Retina (tissue), 1 donor: ENCODE data around the gene PXYLP1.

ENCODE experiments used
- DNase-seq: peaks from one replicate; pipeline ENCODE4 v3.0.0-alpha.2; 2016

PXYLP1 gene

DNA sequence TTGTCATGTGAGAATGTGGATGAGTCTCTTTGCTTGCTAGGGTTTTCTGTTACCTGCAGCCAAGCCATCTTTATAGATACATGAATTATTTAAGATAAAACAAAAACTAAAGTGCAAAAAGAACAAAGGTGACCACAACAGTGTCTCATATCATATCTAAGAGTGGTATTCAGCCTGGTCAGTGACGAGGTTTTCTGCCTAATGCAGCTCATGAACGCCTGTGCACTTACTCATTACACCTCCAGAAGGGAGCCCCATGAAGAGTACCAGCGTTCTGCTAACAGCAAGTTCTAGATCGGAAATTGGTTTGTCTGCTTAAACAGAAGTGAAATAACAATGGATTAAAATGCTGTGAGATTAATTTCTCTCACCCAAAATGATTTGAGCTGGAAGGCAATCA lies 19.2 kb downstream of the PXYLP1 start:
- DNase-seq, result no peak

DNA sequence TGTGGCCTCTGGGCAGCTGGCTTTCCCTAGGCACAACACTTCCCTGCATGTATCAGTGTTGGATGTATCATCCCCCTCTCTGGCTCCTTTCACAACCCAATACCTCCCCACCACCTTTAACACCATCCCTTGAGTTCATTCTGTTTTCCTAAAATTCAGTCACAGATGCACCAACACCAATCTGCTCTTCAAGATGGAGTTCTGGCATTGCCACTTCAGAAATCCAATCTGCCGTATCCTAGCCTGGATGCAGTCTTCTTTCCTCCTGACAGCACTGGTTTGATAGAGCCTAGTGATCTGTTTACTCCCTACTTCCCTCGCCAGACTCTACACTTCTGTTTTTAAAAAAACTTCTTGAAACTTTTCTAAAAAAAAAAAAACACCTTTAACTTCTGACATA lies 21.7 kb downstream of the PXYLP1 start:
- DNase-seq, result no peak

DNA sequence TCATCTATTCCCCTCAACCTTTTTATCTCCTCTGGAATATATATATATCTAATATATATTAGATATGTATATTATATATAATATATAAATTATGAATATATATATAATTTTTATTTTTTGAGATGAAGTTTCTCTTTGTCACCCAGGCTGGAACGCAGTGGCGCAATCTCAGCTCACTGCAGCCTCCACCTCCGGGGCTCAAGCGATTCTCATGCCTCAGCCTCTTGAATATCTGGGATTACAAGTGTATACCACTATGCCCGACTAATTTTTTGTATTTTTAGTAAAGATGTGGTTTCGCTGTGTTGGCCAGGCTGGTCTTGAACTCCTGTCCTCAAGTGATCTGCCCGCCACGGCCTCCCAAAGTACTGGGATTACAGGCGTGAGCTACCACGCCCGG lies 22.2 kb downstream of the PXYLP1 start:
- no peak for DNase-seq

DNA sequence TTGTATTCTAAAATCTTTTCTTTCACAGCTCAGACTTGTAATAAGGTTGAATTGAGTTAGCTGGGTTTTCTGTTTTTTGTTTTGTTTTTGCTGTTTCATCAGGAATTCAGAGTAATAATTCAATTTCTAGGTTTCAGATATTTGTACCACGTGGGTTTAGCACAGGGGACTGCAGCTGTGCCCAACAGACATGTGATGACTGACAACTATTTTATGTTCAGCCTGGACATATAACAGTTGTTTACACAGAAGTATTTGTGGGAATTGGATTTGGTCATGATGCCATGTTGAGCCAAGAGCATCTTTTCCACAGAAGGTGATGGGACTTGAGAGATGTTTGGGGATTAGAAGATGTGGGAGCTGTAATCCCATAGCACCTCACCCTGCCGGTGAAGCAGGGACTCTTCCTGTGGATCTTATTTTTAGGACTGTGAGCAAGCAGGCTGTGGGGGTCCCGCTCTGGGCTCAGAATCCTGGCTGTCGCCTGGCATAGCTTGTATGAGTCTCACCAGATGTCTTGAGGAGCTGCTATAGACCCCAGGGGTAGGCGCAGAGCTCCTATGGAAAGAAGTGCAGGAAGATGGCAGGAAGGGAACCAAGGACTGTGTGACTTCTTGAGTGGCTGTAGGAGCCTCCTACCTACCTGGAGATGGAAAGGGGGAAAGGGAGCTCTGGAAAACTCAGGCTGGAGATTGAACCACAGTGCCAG lies 23.7 kb downstream of the PXYLP1 start:
- DNase-seq, result no peak

DNA sequence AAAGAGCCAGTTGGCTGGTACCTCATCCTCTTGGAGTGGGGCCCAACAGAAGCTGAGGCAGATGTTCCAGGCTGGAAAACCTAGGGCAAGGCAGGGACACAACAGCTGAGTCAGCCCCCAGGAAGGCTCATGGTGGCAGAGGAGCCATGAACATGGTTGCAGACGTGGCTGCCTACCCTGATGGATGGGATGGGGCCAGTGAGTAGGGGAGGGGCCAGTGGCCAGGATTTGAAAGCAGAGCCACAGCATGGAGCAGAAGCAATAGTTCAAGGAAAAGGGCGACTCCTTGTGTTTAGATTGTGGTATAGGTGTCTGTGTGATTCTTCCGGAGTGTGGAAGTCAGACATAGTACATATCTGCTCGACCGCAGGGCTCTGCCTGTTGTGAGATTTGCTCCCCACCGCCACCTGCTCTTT lies 24.2 kb downstream of the PXYLP1 start:
- no peak for DNase-seq

DNA sequence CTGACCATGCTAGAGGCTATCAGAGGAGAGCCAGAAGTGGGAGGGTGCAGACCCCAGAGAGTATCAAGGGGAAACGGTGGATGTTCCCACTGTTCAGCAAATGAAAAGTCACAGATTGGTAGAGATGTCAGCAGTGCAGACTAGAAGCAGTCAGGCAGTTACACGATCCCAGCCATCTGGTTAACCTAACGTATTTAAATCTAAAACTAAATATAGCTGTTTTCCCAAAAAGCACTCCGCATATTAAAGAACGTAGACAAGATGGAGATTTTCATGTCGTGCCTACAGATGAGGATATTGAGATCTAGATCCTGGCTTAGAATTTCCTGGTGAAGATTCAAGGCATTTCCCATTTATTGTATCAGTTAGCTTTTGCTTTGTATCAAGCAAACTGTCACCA lies 25.2 kb downstream of the PXYLP1 start:
- no peak for DNase-seq

DNA sequence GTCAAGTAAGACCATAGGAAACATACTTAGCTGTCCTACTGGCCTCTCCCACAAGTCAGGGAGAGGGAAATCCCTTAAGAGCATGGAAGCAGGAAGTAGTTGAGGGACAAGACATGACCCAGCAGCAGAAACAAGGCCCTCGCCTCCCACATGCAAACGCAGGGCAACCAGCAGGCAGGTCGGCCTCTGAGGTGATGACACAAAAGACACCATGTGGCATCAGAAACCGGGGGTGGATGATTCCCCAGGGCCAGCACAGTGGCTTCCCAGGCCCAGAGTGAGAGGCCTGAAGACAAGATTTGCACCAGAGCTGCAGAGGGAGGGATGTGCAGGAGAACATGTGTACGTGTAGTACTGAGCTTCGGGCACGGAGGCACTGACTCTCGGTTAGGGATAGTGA lies 26.3 kb downstream of the PXYLP1 start:
- DNase-seq, result no peak

DNA sequence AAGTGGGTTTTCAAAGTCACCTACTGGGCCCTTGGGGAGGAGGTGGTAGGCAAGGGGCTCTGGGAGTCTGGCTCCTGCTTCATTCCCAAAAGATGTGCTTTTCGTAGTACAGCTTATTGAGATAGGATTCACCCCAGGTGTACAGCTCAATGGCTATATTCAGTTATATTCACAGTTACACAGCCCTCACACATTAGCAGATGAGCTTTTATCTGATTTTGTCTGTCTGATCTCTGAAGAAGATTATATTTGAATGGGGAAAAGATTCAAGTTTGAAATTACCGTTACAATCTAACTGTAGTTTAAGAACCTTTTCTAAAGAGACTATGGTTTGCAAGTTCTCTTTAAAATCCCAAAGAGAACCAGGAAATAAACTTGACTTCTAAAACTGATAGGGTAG lies 27.3 kb downstream of the PXYLP1 start:
- no peak for DNase-seq

DNA sequence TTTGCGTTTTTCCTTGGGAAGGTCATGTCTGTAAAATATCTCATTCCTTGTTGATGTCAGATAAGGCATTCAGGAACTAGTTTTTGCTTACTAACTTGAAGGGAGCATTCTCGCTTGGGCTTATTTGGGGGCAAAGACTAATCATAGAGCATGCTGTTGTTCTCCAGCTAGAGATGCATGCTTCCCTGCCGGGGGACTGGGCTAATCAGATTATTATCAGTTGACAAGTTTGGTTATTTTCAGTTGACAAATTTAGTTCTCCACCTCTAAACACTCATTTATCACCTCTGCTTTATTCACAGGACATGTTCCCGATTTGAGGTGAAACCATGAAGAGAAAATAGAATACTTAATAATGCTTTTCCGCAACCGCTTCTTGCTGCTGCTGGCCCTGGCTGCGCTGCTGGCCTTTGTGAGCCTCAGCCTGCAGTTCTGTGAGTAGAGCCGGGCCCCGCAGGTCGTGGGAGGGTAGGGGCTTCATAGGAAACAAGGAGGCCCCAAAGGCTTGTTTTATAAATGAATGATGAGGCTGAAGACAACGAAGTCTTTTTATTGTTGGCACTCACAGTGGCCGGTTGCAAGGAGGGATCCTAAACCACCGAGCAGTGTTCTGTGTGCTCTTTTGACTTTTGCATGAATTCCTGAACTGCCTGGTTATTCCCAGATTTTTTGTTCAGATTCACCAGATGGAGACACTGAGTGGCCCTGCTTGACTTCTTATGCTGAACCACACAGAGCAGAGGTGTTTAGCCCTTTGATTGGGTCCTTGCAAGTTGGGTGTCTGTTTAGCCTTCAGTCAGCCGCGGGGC lies 28.4 kb downstream of the PXYLP1 start:
- peak; percentile 80 for DNase-seq

DNA sequence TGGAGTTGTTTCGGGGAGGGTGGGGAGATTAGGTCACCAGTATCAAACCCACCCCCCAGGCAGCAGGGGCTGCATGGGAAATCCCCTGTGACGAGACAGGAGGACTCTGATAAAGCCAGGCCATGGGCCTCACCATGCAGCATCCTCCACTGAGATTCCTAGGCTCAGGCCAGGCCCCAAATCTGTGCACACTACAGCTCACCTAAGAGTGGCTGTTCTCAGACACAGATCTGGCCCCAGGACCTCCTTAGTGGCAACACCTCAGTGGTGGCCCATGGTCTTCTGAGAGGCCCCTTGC lies 29.0 kb downstream of the PXYLP1 start:
- no peak for DNase-seq

DNA sequence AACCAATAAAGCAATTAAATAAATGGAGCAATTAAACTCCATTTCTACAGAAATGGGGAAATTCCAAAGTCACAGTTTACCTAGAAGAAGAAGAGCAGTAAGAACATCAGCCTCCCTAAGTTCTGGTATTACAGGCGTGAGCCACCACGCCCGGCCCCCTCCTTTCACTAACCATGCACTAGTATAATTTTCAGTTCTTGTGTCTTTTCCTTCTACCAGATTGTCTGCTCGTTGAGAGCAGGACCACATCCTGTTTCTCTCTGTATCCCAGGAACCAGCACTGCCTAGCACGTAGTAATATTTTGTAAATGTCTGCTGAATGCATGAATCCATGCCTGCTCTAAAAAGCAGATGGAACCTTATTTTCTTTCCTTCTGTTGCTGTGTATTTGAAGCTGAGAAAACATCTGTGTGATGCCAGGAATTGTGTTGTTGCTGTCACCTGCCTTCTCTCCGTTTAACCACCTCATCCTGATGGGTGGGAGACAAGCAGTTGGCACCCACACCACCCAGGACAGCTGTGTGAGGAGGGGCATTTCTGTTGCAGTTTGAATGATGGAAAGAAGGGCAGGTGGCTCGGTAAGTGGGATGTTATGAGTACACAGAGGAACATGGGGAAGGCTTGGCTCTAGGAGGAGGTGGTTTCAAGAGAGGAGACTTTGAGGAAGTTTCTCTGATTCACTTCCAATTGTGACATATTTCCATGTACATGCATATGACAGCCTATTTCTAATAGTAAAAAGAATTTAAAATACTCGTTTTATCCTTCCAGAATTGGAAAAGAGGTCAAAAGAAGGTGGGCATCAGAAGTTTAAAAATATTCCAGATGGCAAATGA lies 30.1 kb downstream of the PXYLP1 start:
- no peak for DNase-seq

DNA sequence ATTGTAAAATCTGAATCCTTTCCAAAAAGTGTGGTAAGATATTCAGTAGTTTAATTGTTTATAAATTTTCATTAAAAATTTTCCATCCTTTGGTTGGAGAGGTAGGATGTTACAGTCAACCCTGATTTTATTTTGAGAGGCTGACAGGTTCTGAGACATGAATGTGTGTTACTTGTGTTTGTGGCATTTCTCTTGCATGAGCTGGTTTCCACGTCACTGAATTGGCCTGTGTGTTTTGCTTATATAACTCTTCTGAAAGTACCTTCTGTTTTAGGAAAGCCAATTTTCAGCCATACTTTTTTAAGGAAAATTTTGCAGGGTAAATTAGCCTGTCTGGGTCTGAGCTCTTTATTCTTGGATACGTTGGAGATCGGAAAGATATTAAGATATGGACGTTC lies 30.7 kb downstream of the PXYLP1 start:
- no peak for DNase-seq

DNA sequence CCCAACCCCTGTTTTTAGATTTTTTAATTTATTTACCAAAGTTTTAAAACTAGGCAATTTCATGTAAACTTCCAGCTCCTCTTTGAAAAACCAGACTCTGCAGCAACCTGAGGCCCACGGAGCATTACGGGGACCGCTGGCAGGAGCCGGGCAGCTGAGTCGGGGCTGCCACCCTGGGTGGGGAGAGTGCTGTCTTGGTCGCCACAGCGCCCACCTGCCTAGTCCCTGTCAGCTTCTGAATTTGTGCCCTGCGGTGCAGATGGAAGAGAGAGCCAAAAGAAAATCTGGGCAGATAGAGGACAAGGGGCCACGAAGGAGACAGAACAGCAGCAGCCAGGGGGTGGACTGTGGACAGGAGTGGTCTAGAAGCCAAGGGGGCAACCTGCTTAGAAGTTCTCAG lies 34.6 kb downstream of the PXYLP1 start:
- DNase-seq, result peak; percentile 13

DNA sequence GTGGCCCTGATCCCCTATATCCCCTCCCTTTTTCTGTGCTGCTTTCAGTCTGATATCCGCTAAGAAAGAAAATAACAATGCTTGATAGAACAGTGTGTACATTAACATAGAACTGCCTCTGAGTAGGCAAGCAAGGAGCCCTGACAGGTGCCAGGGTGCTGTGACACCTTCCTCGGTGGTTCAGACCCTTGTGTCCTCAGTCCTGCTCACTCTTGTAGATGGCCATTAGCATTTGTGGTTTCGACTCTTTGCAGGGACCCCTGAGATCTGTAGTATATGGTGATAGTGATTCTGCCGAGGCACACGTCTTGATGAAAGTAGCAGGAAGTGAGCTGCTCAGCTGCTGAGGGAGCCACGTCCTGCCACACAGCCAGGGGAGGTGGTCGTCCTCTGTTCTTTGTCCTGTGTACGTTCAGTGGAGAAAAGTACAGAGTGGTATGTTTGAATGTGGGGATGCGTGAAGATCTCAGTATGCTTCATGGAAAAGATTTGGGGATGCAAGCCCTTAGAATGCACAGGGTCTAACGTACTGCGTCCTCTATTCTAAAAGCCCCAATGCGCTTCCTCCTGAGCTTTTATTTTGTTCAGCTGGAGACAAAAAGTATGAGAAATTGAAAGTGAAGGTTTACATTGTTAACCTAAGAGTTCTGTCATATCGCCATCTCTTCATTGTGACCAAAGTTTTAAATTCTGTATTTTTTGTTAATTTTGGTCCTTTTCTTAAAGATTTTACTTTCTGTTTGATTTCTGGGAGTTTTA lies 35.4 kb downstream of the PXYLP1 start:
- peak; percentile 55 for DNase-seq

DNA sequence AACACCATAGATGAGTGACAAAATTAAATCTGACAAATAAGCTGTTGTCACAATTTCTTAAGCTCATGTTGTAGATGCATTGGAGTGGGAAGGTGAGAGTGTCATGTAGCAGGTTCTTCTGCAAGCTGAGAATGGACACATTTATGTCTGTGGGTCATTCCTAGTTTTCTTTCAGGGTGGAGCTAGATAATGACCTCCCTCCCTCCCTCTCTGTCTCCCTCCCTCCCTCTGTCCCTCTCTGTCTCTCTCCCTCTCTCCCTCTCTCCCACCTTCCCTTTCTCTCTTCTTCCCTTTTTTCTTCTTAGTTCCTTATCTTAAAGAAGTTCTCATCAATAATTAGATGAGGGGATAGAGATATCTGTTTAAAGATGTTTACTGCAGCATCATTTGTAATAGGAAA lies 36.0 kb downstream of the PXYLP1 start:
- peak; percentile 18 for DNase-seq

DNA sequence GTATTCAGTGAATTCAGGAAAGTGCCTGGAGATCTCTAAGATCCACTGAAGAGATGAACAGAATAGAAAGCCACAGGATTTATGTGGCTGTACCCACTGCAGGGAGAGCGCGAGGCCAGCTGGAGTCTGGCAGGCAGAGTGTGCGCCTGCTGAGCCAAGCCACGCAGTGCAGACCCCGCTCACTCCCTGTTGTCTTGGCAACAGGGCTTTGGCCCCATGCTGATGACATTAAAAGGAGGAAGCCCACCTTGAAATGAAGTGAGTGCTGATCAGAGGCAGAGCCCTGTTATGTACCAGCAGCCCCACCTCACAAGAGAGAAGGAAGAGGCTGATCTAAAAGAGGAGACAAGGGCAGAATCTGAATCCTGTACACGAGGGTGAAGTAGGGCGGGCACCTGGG lies 36.7 kb downstream of the PXYLP1 start:
- DNase-seq, result peak; percentile 72

DNA sequence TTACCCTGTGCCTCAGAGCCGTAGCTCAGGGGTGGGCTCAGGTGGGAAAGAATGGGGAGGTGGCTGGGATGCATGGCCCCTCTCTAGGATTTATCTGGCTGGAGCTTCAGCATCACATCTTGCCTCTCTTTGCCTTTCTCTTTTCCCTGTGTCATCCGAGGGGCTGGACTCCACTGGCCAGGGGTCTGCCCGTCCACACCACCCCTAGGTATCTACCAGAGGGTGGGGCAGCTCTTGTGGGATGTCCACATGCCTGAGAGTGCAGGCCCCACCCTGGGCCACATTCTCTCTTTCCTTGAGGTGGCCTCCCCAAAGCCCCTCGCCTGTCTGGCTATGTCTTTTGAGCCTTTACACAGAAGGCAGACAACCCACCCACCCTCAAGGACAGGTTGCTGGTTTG lies 37.2 kb downstream of the PXYLP1 start:
- DNase-seq, result no peak

DNA sequence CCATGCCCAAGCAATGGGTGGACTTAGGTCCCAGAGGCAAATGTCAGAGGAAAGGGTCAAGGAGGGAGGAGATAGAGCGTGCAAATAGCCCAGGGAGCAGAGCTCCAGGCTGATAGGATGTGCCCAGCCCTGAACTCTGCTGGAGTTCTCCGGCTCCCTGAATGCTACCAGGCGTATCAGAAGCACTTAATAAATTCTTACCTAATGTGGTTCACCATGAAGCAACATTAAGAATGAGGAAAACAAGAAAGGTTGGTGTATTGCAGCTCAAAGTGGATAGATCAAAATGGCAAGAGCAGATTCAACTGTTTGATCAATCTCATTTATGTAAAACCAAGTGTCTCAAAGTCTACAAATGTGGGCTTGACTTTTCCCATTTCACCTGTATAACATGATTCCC lies 38.3 kb downstream of the PXYLP1 start:
- DNase-seq, result no peak

DNA sequence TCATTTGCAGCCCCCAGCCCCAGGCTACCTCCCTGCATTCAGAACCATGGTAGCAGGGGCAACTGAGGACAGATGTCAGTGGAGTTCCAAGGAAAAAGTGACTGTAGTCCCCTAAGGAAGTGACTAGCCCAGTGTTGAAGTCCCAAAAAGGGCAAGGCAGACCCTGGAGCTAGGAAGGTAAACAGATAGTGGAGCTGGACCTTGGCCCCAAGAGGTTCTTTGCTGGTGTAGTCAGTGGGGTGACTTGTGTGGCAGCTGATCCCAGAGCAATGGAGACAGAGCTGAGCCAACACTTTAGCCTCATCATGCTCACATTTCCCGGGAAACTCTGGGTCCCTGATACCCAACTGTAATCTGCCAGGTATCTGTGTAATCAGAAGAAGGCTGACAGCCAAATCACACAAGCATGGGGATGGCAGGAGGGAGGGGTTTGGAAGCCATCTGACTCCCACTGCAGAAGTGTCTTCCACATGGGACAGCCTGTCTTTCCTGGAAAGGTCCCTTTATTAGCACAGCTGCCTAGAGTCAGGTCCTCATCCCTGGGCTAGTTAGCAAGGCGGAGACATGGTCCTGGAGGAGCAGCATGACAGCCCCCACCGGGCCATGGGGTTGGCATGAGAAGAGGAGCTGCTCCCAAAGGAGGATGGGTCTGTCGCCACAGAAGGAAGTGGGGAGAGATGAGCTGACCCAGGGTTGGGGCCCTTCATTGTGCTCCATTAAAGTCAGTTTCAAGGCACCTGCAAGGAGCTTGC lies 39.8 kb downstream of the PXYLP1 start:
- no peak for DNase-seq

DNA sequence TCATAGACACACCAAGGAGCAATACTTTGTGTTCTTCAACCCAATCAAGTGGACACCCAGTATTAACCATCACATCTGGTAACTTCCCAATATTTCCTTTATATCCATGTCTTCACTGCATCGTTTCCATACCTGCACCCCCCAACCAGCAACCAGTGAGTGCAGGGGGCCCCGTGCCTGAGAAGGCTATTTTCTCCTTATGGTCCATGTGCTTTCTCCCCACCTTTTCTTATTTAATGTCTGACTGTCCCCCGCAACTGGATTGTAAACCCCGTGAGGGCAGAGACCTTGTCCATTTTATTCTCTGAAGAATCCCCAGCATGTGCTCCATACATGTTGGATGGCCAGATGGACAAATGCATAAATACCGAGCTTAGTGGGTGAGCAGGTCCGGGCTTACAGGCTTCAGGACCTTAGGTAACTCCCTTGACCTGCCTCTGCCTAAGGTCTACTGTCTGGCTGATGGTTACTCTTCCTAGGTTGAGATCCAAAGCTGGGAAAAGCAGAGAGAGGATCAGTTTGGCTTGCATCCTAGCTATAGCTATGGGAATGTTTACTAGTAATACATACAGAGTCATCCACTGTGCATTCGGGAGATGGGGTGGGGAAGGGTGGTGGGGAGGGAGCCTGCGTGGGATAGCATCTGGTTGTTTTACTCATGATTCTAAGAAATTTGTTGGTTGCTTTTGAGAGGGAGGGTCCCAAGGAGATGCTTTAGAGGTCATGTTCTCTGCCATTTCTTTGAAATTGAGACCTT lies 41.5 kb downstream of the PXYLP1 start:
- DNase-seq, result no peak

DNA sequence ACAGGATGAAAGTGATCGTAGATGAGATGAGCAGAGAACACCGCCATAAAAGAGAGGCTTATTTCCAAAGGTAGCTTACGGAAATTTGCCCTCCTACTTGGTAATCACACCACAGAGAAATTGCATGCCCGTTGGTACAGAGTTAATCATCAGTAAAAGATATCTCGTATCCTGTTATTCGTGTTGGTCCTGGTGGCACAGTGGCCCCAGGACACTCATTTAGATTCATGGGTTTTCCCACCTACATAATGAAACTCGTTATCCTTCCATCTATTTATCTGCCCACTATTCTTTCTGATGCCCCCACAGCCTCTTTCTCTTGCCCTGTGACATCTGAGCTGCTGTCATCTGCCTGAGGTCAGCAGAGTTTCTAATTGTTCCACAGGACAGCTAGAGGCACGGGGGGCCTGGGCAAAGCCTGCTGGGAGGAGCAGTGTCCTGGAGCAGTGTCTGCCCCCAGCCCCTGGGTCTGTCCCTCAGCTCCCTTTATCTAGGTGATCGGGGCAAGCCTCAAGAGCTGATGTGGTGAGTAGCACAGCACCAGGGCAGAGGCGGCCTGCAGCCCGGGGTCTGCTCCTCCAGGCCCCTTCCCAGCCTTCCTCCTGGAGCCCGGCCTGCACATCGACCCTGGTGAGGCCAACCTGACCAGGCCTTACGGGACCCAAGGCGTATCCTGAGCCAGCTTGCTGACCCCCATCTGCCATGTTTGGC lies 42.2 kb downstream of the PXYLP1 start:
- DNase-seq, result no peak
